Measurements from ENCODE around the gene SMCO2.

DNA sequence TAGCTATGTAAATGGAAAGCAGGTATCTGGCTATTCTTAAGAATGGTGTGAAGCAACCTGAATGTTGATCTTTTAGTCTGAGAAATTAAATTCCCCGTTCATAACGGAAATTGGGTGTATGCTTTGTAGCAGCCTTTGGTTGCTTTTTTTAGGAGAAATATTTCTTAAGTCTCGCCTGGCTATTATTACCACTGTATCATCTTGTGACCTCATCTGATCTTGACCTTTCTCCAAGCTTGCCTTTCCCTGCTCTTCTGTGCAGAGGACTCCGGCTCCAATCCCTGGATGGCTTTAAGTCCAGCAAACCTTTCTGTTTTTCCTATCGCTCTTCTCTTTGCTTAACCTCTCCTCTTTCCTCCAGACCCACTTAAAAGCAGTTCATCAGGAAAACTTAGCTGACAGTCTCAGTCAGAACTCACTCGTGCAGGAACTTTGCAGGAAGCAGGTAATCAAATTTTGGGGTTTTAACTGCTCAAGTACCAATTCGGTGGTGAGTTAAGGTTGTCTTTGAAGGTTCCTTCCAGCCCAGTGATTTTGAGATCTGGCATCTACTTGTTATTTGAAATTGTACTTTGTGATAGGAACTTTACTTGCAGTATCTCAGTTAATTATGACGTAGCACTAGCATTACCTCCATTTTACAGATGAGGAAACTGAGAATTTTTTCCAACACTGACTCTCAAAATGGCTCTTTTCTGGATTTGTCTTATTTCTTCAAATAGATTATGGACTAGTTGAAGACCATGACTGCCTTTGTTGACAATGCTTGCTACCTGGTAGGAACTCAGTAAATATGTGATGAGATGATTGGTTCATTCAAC lies 91.5 kb downstream of the SMCO2 start:
- TF ChIP-seq POLR2A (IDR thresholded peaks at IDR 0.05): no peak
- TF ChIP-seq, protein P1, sequence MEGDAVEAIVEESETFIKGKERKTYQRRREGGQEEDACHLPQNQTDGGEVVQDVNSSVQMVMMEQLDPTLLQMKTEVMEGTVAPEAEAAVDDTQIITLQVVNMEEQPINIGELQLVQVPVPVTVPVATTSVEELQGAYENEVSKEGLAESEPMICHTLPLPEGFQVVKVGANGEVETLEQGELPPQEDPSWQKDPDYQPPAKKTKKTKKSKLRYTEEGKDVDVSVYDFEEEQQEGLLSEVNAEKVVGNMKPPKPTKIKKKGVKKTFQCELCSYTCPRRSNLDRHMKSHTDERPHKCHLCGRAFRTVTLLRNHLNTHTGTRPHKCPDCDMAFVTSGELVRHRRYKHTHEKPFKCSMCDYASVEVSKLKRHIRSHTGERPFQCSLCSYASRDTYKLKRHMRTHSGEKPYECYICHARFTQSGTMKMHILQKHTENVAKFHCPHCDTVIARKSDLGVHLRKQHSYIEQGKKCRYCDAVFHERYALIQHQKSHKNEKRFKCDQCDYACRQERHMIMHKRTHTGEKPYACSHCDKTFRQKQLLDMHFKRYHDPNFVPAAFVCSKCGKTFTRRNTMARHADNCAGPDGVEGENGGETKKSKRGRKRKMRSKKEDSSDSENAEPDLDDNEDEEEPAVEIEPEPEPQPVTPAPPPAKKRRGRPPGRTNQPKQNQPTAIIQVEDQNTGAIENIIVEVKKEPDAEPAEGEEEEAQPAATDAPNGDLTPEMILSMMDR (IDR thresholded peaks at IDR 0.05): no peak
